Measurements from ENCODE around the gene GYPC.
"Not testable (repeated sequence)": the region's sequence is repeated elsewhere in the genome, so short reads cannot be mapped to it uniquely, and the experiment has no call there.

Gene GYPC

GRCh38 chr2:126643972-126644371, 12.0 kb upstream of the GYPC start:
- H3K27ac Mint-ChIP-seq = no peak overlapping the region
- peaks cover 0 to 6% of the 10 kb centered on the region in 2 donors for H3K9me3 Mint-ChIP-seq
- H3K27me3 Mint-ChIP-seq = no peaks in the 10 kb centered on the region
- ATAC-seq (no peak), DNase-seq (no peak)
- H3K4me1 Mint-ChIP-seq = peaks cover 18% of the 10 kb centered on the region
- no peak overlapping the region for H3K4me3 Mint-ChIP-seq

- no peak for DNase-seq
- Mint-ChIP-seq H3K27ac (no peak overlapping the region), H3K27me3 (no peaks in the 10 kb centered on the region), H3K4me1 (peaks cover 18% of the 10 kb centered on the region), H3K4me3 (no peak overlapping the region), H3K9me3 (peaks cover 0 to 6% of the 10 kb centered on the region in 2 donors)
- no peak for ATAC-seq
These were observed 11.2 kb upstream of the GYPC start for GRCh38 chr2:126644630-126645191.

- ATAC-seq (no peak), DNase-seq (no peak)
- Mint-ChIP-seq H3K27ac (peak overlapping the region in 1 of 2 donors; percentile 48), H3K9me3 (peaks cover 0 to 6% of the 10 kb centered on the region in 2 donors), H3K27me3 (no peaks in the 10 kb centered on the region), H3K4me1 (peaks cover 18% of the 10 kb centered on the region), H3K4me3 (no peak overlapping the region)
These were observed 10.7 kb upstream of the GYPC start for GRCh38 chr2:126645211-126645618.

GRCh38 chr2:126646026-126646425, 9.9 kb upstream of the GYPC start:
- Mint-ChIP-seq H3K4me3 (no peak overlapping the region), H3K27ac (no peak overlapping the region), H3K27me3 (no peaks in the 10 kb centered on the region), H3K4me1 (peaks cover 18% of the 10 kb centered on the region), H3K9me3 (peaks cover 6 to 10% of the 10 kb centered on the region in 2 donors)
- ATAC-seq (no peak), DNase-seq (no peak)

GRCh38 chr2:126647714-126648344, 8.1 kb upstream of the GYPC start:
- H3K9me3 Mint-ChIP-seq = peaks cover 7 to 11% of the 10 kb centered on the region in 2 donors
- not testable (repeated sequence) for H3K4me3 Mint-ChIP-seq, ATAC-seq, H3K27ac Mint-ChIP-seq, DNase-seq, H3K27me3 Mint-ChIP-seq
- peaks cover 18% of the 10 kb centered on the region for H3K4me1 Mint-ChIP-seq

- H3K9me3 Mint-ChIP-seq = peaks cover 7 to 11% of the 10 kb centered on the region in 2 donors
- not testable (repeated sequence) for ATAC-seq, H3K27ac Mint-ChIP-seq, H3K4me3 Mint-ChIP-seq, DNase-seq, H3K27me3 Mint-ChIP-seq
- H3K4me1 Mint-ChIP-seq = peaks cover 23% of the 10 kb centered on the region
These were observed 7.6 kb upstream of the GYPC start for GRCh38 chr2:126648345-126648786.

- Mint-ChIP-seq H3K4me1 (peaks cover 29% of the 10 kb centered on the region), H3K9me3 (peaks cover 7 to 11% of the 10 kb centered on the region in 2 donors), H3K27ac (no peak overlapping the region), H3K27me3 (no peaks in the 10 kb centered on the region), H3K4me3 (no peak overlapping the region)
- ATAC-seq (no peak), DNase-seq (no peak)
These were observed 6.9 kb upstream of the GYPC start for GRCh38 chr2:126649101-126649500.

- DNase-seq (no peak), ATAC-seq (no peak)
- H3K27me3 Mint-ChIP-seq = no peaks in the 10 kb centered on the region
- H3K4me1 Mint-ChIP-seq = peaks cover 29% of the 10 kb centered on the region
- peaks cover 5 to 7% of the 10 kb centered on the region in 2 donors for H3K9me3 Mint-ChIP-seq
- no peak overlapping the region for H3K4me3 Mint-ChIP-seq
- no peak overlapping the region for H3K27ac Mint-ChIP-seq
These were observed 5.0 kb upstream of the GYPC start for GRCh38 chr2:126650994-126651393.

GRCh38 chr2:126652323-126652891, 3.6 kb upstream of the GYPC start:
- ATAC-seq (no peak), DNase-seq (no peak)
- Mint-ChIP-seq H3K9me3 (peaks cover 5 to 7% of the 10 kb centered on the region in 2 donors), H3K4me1 (peaks cover 25% of the 10 kb centered on the region), H3K27me3 (no peaks in the 10 kb centered on the region), H3K27ac (no peak overlapping the region), H3K4me3 (no peak overlapping the region)

GRCh38 chr2:126653109-126653508, 2.8 kb upstream of the GYPC start:
- ATAC-seq (no peak), DNase-seq (no peak)
- H3K27me3 Mint-ChIP-seq = no peaks in the 10 kb centered on the region
- H3K4me3 Mint-ChIP-seq = no peak overlapping the region
- H3K4me1 Mint-ChIP-seq = peaks cover 29% of the 10 kb centered on the region
- H3K9me3 Mint-ChIP-seq = peaks cover 5 to 7% of the 10 kb centered on the region in 2 donors
- no peak overlapping the region for H3K27ac Mint-ChIP-seq

- Mint-ChIP-seq H3K4me1 (peaks cover 35% of the 10 kb centered on the region), H3K9me3 (peaks cover 5 to 7% of the 10 kb centered on the region in 2 donors), H3K27me3 (no peaks in the 10 kb centered on the region), H3K4me3 (no peak overlapping the region), H3K27ac (no peak overlapping the region)
- DNase-seq = no peak
- no peak for ATAC-seq
These were observed 2.2 kb upstream of the GYPC start for GRCh38 chr2:126653761-126654160.

GRCh38 chr2:126655051-126655450, 907 bp upstream of the GYPC start:
- ATAC-seq (no peak), DNase-seq (no peak)
- peaks cover 5 to 7% of the 10 kb centered on the region in 2 donors for H3K9me3 Mint-ChIP-seq
- peak overlapping the region; percentile 1 to 67 for H3K27ac Mint-ChIP-seq
- H3K4me3 Mint-ChIP-seq = peak overlapping the region; percentile 88 to 97
- H3K4me1 Mint-ChIP-seq = peaks cover 48% of the 10 kb centered on the region
- no peaks in the 10 kb centered on the region for H3K27me3 Mint-ChIP-seq

GRCh38 chr2:126656431-126657147, 631 bp downstream of the GYPC start:
- Mint-ChIP-seq H3K9me3 (no peaks in the 10 kb centered on the region), H3K4me1 (peaks cover 63% of the 10 kb centered on the region), H3K27ac (peak overlapping the region; percentile 99 to 100), H3K4me3 (peak overlapping the region; percentile 97 to 98), H3K27me3 (no peaks in the 10 kb centered on the region)
- DNase-seq (peak; percentile 45 to 48), ATAC-seq (peak; percentile 22)

GRCh38 chr2:126657148-126657635, 1.2 kb downstream of the GYPC start:
- Mint-ChIP-seq H3K9me3 (no peaks in the 10 kb centered on the region), H3K27me3 (no peaks in the 10 kb centered on the region), H3K4me1 (peaks cover 69% of the 10 kb centered on the region), H3K4me3 (peak overlapping the region; percentile 97 to 98), H3K27ac (peak overlapping the region; percentile 99 to 100)
- DNase-seq (peak; percentile 38 to 62), ATAC-seq (peak; percentile 53)

GRCh38 chr2:126657636-126658318, 1.8 kb downstream of the GYPC start:
- peak; percentile 89 for ATAC-seq
- Mint-ChIP-seq H3K27me3 (no peaks in the 10 kb centered on the region), H3K4me3 (peak overlapping the region; percentile 97 to 98), H3K27ac (peak overlapping the region; percentile 99 to 100), H3K4me1 (peaks cover 75% of the 10 kb centered on the region), H3K9me3 (no peaks in the 10 kb centered on the region)
- peak; percentile 74 to 87 for DNase-seq
